Measurements from ENCODE around the gene AKAP13.

DNA sequence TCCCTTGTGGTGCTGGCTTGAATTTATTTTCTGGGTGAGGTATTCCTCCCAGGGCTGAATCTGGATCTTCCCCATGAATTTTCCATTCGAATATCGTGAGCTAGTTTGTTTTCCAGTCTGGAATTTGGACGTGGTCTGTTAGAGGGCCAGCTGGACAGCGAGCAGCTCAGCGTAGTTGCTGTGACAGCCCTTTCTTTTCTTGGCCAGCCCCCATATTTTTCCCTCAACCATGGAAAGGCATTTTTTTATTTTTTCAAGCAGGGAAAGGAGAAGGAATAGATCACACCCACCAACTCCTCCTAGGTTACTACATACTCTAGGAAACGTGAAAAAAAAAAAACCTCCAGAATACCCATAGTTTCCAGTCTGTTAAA, 262.3 kb downstream of the AKAP13 start:
- no peak for TF ChIP-seq ARNT (IDR thresholded peaks at IDR 0.05)
- no peak for TF ChIP-seq SUZ12 (IDR thresholded peaks at IDR 0.05)
- no peak for TF ChIP-seq FOXM1 (IDR thresholded peaks at IDR 0.05; ENCODE audit: borderline replicate concordance)
- no peak for TF ChIP-seq BHLHE40 (IDR thresholded peaks at IDR 0.05; ENCODE audit: borderline replicate concordance)

Measured in HEK293T (cell line).